ENCODE data around the gene TUBB4B.
"Not testable (repeated sequence)": the region's sequence is repeated elsewhere in the genome, so short reads cannot be mapped to it uniquely, and the experiment has no call there.

TUBB4B gene

DNA sequence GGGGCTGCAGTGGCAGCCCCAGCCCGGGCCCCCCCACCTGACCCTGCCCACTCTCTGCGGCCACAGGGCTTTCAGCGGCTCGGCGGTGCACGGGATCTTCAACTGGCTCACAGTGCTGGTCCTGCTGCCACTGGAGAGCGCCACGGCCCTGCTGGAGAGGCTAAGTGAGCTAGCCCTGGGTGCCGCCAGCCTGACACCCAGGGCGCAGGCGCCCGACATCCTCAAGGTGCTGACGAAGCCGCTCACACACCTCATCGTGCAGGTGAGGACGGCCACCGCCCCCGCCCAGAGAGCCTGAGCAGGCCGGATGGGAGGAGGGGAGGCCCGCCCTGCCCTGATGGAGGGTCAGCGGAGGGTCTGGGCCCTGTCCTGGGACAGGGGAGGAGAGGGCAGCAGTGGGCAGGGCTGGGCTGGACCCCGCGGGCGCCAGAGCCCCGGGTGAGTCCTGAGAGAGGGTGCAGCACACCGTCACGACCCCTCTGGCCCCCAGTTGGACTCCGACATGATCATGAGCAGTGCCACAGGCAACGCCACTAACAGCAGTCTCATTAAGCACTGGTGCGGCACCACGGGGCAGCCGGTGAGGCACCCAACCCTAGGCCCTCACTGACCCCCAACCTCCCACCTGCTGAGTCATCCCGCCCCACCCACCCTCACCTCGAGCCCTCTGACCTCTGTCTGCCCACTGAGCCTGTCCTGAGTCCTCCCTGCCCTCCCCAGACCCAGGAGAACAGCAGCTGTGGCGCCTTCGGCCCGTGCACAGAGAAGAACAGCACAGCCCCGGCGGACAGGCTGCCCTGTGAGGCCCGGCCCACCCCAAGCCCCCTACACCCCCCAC, 7.7 kb upstream of the TUBB4B start:
- no peak overlapping the region for H2AFZ ChIP-seq (ENCODE audit: low read length, unreplicated experiment)

DNA sequence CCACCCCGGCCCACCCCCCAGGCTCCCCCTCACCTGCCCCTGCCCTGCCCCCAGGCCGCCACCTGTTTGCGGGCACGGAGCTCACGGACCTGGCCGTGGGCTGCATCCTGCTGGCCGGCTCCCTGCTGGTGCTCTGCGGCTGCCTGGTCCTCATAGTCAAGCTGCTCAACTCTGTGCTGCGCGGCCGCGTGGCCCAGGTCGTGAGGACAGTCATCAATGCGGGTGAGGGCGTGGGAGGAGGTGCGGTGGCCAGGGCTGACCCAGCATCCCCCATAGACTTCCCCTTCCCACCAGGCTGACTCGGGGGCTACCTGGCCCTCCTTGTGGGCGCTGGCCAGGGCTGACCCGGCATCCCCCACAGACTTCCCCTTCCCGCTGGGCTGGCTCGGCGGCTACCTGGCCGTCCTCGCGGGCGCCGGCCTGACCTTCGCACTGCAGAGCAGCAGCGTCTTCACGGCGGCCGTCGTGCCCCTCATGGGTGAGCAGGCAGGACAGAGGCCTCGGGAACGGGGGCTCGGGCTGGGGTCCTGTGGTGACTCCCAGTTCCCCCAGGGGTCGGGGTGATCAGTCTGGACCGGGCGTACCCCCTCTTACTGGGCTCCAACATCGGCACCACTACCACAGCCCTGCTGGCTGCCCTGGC, 6.9 kb upstream of the TUBB4B start:
- H3K4me1 ChIP-seq (ENCODE audit: control insufficient read depth, insufficient read depth, low read length, unreplicated experiment) = peaks cover 14% of the 10 kb centered on the region
- H3K27ac ChIP-seq (ENCODE audit: low read depth, low read length) = no peak overlapping the region
- no peak overlapping the region for H2AFZ ChIP-seq (ENCODE audit: low read length, unreplicated experiment)
- H3K4me3 ChIP-seq (ENCODE audit: low read depth, low read length) = no peak overlapping the region
- peaks cover 13% of the 10 kb centered on the region for H3K79me2 ChIP-seq (ENCODE audit: control insufficient read depth, insufficient read depth, low read length, unreplicated experiment)
- no peaks in the 10 kb centered on the region for H3K36me3 ChIP-seq (ENCODE audit: insufficient read depth, low read length)
- H3K27me3 ChIP-seq (ENCODE audit: insufficient read depth, low read length) = no peaks in the 10 kb centered on the region

More for the DNA sequence above, 7.7 kb upstream of the TUBB4B start:
- H3K27me3 ChIP-seq (ENCODE audit: insufficient read depth, low read length) = no peaks in the 10 kb centered on the region
- no peaks in the 10 kb centered on the region for H3K36me3 ChIP-seq (ENCODE audit: insufficient read depth, low read length)
- no peak overlapping the region for H3K4me3 ChIP-seq (ENCODE audit: low read depth, low read length)
- no peak overlapping the region for H3K27ac ChIP-seq (ENCODE audit: low read depth, low read length)
- peaks cover 5% of the 10 kb centered on the region for H3K79me2 ChIP-seq (ENCODE audit: control insufficient read depth, insufficient read depth, low read length, unreplicated experiment)
- peaks cover 7% of the 10 kb centered on the region for H3K4me1 ChIP-seq (ENCODE audit: control insufficient read depth, insufficient read depth, low read length, unreplicated experiment)

DNA sequence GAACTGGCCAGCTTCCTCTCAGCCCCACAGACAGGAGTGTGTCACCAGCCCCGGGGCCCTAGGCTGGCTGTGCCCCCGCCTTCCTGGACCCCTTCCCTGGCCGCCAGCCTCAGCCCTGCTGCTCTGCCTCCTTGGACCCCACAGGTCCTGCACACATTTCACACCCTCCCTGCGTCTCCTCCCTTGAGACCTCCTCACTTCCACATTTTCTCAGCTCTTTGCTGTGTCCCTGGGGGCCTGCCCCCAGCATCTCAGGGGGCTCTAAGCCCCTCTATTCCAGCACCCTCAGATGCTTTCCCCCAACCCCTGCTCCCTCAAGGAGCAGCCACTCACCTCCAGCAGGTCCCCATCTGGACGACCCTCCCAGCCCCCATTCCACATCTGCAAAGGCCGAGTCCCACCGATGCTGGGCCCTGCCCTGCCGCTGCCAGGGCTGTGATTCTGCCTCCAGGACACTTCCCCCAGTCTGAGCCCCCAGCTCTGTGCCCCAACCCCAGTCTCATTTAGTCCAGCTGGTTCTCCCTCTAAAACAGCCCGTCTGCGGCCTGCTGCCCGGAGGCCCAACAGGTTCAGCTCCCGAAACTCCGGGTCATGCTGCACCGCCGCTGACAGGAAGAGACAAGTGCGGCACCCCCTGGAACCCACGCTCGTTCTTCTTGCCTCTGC, 6.2 kb upstream of the TUBB4B start:
- Histone ChIP-seq H3K36me3 (ENCODE audit: insufficient read depth, low read length) (no peaks in the 10 kb centered on the region), H3K27me3 (ENCODE audit: insufficient read depth, low read length) (no peaks in the 10 kb centered on the region), H3K4me1 (ENCODE audit: control insufficient read depth, insufficient read depth, low read length, unreplicated experiment) (peaks cover 14% of the 10 kb centered on the region), H3K4me3 (ENCODE audit: low read depth, low read length) (no peak overlapping the region), H2AFZ (ENCODE audit: low read length, unreplicated experiment) (no peak overlapping the region), H3K27ac (ENCODE audit: low read depth, low read length) (no peak overlapping the region), H3K79me2 (ENCODE audit: control insufficient read depth, insufficient read depth, low read length, unreplicated experiment) (peaks cover 13% of the 10 kb centered on the region)

DNA sequence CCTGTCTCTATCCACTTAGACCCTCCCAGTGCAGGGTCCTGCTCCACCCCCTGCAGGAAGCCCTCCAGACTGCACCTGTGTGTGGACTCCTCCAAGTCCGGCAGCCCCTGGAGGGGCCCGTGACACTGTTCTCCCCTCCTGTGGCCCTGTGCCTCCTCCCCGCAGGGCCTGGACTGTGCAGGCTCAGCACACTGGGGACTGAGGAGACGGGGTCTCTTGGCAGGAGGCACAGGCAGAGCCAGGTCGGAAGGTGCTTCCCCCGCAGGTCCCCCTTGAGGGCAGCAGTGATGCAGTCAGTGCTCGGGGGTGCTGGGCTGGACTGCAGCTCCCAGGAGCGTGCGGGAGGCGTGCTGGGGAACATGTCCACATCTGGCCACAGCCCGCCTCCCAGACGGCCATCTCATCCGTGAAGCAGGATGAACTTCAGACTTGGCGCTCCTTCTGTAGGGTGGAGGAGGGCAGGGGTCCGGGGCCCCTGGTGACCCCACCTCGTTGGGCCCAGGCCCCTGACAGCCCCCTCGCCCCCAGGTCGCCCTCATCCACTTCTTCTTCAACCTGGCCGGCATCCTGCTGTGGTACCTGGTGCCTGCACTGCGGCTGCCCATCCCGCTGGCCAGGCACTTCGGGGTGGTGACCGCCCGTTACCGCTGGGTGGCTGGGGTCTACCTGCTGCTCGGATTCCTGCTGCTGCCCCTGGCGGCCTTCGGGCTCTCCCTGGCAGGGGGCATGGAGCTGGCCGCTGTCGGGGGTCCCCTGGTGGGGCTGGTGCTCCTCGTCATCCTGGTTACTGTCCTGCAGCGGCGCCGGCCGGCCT, 5.5 kb upstream of the TUBB4B start:
- H3K4me3 ChIP-seq (ENCODE audit: low read depth, low read length) = no peak overlapping the region
- H3K79me2 ChIP-seq (ENCODE audit: control insufficient read depth, insufficient read depth, low read length, unreplicated experiment) = peaks cover 13% of the 10 kb centered on the region

DNA sequence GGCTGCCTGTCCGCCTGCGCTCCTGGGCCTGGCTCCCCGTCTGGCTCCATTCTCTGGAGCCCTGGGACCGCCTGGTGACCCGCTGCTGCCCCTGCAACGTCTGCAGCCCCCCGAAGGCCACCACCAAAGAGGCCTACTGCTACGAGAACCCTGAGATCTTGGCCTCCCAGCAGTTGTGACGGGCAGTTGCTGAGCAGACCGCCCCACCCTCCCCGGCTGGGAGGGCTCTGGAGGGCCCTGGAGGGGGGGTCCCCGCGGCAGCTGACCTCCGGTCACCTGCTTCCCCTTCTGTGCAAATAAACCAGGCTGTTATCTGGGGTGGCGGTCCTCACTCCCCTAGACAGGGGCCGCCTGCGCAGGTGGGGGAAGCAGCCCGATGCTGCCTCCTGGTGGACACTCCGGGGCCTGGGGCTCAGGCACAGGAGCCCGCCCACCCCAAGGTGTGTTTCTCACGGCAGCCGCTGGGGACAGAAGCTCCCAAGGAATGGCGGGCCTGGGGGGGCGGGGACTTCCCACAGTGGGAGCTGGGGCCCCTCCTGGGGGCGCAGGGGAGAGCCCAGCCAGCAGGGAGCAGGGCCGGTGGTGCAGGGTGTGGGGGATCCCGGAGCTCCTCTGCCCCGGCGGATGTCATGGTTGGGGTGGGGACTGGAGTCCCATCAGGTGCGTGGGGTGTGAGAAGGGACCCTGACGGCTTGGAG, 4.7 kb upstream of the TUBB4B start:
- Histone ChIP-seq H3K27ac (ENCODE audit: low read depth, low read length) (no peak overlapping the region), H3K79me2 (ENCODE audit: control insufficient read depth, insufficient read depth, low read length, unreplicated experiment) (peaks cover 13% of the 10 kb centered on the region), H3K27me3 (ENCODE audit: insufficient read depth, low read length) (no peaks in the 10 kb centered on the region), H2AFZ (ENCODE audit: low read length, unreplicated experiment) (no peak overlapping the region), H3K4me1 (ENCODE audit: control insufficient read depth, insufficient read depth, low read length, unreplicated experiment) (peaks cover 14% of the 10 kb centered on the region), H3K4me3 (ENCODE audit: low read depth, low read length) (no peak overlapping the region), H3K36me3 (ENCODE audit: insufficient read depth, low read length) (no peaks in the 10 kb centered on the region)

More for the DNA sequence above, 5.5 kb upstream of the TUBB4B start:
- no peaks in the 10 kb centered on the region for H3K36me3 ChIP-seq (ENCODE audit: insufficient read depth, low read length)
- no peaks in the 10 kb centered on the region for H3K27me3 ChIP-seq (ENCODE audit: insufficient read depth, low read length)
- H3K27ac ChIP-seq (ENCODE audit: low read depth, low read length) = no peak overlapping the region
- peaks cover 14% of the 10 kb centered on the region for H3K4me1 ChIP-seq (ENCODE audit: control insufficient read depth, insufficient read depth, low read length, unreplicated experiment)
- no peak overlapping the region for H2AFZ ChIP-seq (ENCODE audit: low read length, unreplicated experiment)

DNA sequence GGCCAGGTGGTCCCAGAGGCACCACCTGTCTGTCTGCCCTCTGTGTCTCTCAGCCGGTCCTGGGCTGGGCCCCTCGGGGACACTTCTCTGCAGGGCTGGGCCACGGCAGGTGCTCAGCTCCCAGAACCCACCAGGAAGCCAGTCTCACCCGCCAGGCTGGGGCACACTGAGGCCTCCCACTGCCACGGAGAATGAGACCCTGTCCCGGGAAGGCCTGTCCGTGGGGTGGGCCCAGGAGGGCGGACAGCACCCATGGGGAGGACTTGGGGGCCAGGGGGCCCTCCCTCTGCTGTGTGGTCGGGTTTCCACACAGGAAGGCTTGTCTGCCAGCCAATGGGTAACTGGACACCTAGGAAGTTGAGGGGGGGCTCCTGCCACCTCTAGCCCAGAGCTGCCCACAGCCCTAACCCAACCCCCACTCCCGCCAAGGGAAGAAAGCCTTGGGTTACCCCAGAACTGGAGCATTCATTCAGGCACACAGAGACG, 4.1 kb upstream of the TUBB4B start:
- Histone ChIP-seq H3K27me3 (ENCODE audit: insufficient read depth, low read length) (no peaks in the 10 kb centered on the region), H3K4me3 (ENCODE audit: low read depth, low read length) (no peak overlapping the region), H3K4me1 (ENCODE audit: control insufficient read depth, insufficient read depth, low read length, unreplicated experiment) (peaks cover 14% of the 10 kb centered on the region), H3K36me3 (ENCODE audit: insufficient read depth, low read length) (peaks cover 4% of the 10 kb centered on the region; the same call in 1 of the 2 replicates), H3K27ac (ENCODE audit: low read depth, low read length) (no peak overlapping the region), H2AFZ (ENCODE audit: low read length, unreplicated experiment) (no peak overlapping the region), H3K79me2 (ENCODE audit: control insufficient read depth, insufficient read depth, low read length, unreplicated experiment) (peaks cover 18% of the 10 kb centered on the region)

DNA sequence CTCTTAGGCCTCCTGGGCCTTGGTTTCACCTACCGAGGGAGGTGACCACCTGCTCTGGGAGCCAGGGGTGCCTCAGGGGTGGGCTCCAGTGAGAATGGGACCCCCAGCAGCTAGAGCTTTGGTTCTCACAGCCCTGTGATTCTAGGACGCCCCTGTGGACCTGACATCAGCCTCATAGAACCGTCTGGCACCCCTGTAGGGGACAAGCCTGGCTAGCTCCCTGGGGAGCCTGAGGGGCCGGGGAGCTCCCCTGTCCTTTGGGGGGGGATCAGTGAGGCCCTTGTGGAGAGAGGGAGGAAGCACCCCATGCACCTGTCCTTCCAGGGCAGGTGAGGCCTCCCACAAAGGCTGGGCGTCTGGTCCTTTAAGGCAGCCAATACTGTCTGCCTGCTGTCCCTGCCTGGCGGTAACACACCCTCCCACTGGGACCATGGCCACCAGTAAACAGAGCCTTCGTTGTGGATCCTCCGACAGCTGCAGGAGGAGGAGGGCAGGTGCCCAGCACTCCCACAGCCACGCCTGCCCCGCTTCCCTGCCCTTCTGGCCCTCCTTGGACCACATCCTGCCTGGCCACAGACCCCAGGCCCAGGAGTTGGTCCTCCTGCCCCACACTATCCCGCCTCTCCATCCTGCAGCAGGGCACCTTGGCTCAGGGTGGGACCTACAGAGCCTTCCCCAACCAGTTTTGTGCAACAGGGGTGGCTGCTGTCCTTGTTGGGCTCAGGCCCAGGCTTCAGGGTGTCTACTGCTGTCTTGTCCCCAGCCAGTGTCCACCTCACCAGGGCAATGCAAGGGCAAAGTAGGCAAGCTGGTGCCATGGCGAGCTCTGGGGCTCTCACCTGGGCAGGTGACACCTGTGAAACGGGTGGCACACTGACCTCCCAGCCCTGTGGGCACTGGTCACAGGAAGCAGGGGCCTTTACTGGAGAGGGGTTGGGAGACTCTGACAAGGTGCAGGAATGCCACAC, 3.0 kb upstream of the TUBB4B start:
- no peak overlapping the region for H3K27ac ChIP-seq (ENCODE audit: low read depth, low read length)
- no peak overlapping the region for H2AFZ ChIP-seq (ENCODE audit: low read length, unreplicated experiment)
- H3K4me1 ChIP-seq (ENCODE audit: control insufficient read depth, insufficient read depth, low read length, unreplicated experiment) = peaks cover 21% of the 10 kb centered on the region

DNA sequence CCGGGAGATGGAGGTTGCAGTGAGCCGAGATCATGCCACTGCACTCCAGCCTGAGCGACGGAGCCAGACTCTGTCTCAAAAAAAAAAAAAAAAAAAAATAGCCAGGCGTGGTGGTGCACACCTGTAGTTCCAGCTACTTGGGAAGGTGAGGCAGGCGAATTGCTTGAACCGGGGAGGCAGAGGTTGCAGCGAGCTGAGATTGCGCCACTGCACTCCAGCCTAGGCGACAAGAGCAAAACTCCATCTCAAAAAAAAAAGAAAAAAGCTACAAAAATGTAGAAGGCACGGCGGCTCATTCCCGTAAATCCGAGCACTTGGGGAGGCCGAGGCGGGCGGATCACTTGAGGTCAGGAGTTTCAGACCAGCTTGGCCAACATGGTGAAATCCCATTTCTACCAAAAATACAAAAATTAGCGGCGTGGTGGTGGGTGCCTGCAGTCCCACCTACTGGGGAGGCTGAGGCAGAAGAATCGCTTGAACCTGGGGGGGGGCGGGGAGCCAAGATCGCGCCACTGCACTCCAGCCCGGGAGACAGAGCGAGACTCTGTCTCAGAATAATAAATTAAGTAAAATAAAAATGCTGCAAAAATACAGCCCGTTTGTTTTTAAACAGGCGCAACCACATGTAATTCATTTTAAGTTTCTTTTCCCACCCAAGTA, 1.4 kb upstream of the TUBB4B start:
- Histone ChIP-seq H3K27ac (ENCODE audit: low read depth, low read length) (peak overlapping the region; percentile 88), H3K4me1 (ENCODE audit: control insufficient read depth, insufficient read depth, low read length, unreplicated experiment) (peaks cover 34% of the 10 kb centered on the region), H3K36me3 (ENCODE audit: insufficient read depth, low read length) (peaks cover 15% of the 10 kb centered on the region; the same call in 1 of the 2 replicates), H3K4me3 (ENCODE audit: low read depth, low read length) (peak overlapping the region; percentile 91), H2AFZ (ENCODE audit: low read length, unreplicated experiment) (peak overlapping the region; percentile 21), H3K79me2 (ENCODE audit: control insufficient read depth, insufficient read depth, low read length, unreplicated experiment) (peaks cover 41% of the 10 kb centered on the region)
- not testable (repeated sequence) for H3K27me3 ChIP-seq (ENCODE audit: insufficient read depth, low read length)

More for the DNA sequence above, 3.0 kb upstream of the TUBB4B start:
- Histone ChIP-seq H3K4me3 (ENCODE audit: low read depth, low read length) (no peak overlapping the region), H3K79me2 (ENCODE audit: control insufficient read depth, insufficient read depth, low read length, unreplicated experiment) (peaks cover 29% of the 10 kb centered on the region), H3K27me3 (ENCODE audit: insufficient read depth, low read length) (no peaks in the 10 kb centered on the region), H3K36me3 (ENCODE audit: insufficient read depth, low read length) (peaks cover 14% of the 10 kb centered on the region; the same call in 1 of the 2 replicates)

Data from ACC112 (cell line).